ENCODE data around the gene KPNA2.
"Not testable (repeated sequence)": the region's sequence is repeated elsewhere in the genome, so short reads cannot be mapped to it uniquely, and the experiment has no call there.

The KPNA2 gene

DNA sequence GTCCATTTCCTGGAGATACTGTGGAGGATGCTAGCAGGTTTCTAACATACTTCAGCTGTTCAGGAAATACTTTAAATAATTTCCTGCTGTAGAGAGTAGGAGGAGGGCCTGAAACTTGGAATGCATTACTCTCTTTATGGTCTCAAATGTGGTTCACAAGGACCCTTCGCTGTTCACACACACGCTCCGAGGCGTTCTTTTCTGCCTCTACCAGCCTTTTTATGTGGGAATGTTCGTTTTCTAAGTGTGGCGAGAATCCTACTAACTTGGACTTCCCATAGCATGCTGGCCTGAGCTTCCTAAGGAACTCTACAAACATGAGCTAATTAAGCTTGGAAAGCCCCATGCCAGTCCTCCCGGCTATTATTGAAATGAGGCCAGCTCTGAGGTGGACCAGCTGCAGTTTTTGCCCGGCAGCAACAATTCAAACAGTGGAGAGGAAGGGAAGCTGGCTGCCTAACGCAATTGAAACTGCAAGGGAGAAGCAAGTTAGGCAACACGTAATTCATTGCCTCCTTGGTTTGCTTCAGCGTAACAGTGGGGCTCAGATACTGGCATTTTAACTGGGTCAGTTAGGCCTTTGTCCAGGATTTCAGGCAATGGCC lies 18.9 kb downstream of the KPNA2 start:
- H3K9me3 ChIP-seq (ENCODE audit: control insufficient read depth, low read length), result no peaks in the 10 kb centered on the region
- no peak overlapping the region for H3K27ac ChIP-seq (ENCODE audit: insufficient read depth, low read depth, low read length, poor library complexity, severe bottlenecking)
- H3K4me3 ChIP-seq (ENCODE audit: insufficient read depth, low read depth, low read length), result no peak overlapping the region
- H3K4me1 ChIP-seq (ENCODE audit: control insufficient read depth, insufficient read depth, low read length), result no peaks in the 10 kb centered on the region
- no peaks in the 10 kb centered on the region for H3K27me3 ChIP-seq (ENCODE audit: control insufficient read depth, insufficient read depth, low read length, poor library complexity, severe bottlenecking)
- WGBS, 2 experiments, result 83 to 85% methylated on average over 11 of the region's 11 CpGs
- no peaks in the 10 kb centered on the region for H3K36me3 ChIP-seq (ENCODE audit: control insufficient read depth, insufficient read depth, low read length)

DNA sequence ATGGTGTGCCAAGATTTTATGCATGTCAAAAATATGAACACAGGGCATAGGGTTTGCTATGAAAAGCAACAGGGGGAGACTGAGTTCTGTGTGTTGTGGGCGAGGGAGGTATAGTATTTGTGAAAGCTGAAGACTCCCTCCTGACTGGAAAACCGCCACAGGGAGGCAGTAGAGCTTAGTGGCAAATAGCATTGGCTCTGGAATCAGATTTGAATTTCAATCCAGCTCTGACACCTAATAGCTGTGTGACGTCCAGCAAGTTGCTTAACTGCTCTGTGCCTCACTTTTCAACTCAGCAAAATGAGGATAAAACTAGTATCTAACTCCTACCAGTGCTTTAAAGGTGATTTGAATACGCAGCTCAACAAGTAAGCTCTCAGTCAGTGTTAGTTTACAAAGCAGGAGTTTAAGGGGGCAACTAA lies 22.0 kb downstream of the KPNA2 start:
- H3K4me1 ChIP-seq (ENCODE audit: control insufficient read depth, insufficient read depth, low read length), result no peaks in the 10 kb centered on the region
- no peaks in the 10 kb centered on the region for H3K27me3 ChIP-seq (ENCODE audit: control insufficient read depth, insufficient read depth, low read length, poor library complexity, severe bottlenecking)
- no peaks in the 10 kb centered on the region for H3K36me3 ChIP-seq (ENCODE audit: control insufficient read depth, insufficient read depth, low read length)
- WGBS, 2 experiments, result 50 to 51% methylated on average over 4 of the region's 4 CpGs
- no peaks in the 10 kb centered on the region for H3K9me3 ChIP-seq (ENCODE audit: control insufficient read depth, low read length)
- no peak overlapping the region for H3K4me3 ChIP-seq (ENCODE audit: insufficient read depth, low read depth, low read length)
- H3K27ac ChIP-seq (ENCODE audit: insufficient read depth, low read depth, low read length, poor library complexity, severe bottlenecking), result no peak overlapping the region

DNA sequence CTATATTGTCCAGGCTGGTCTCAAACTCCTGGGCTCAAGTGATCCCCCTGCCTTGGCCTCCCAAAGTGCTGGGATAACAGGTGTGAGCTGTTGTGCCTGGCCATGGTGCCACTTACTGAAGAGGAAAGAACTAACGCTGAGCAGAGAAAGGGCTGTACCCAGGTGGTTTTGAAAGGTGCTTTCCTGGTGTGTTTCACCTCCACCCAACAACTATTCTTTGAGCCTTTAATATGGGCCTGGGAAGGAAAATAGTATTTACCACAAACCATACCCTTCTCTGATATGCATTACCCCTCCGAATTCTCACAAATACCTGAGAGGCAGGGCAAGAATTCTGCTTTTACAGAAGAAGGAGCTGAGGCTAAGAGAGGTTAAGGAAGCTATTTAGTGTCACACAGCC lies 24.8 kb downstream of the KPNA2 start:
- H3K4me3 ChIP-seq (ENCODE audit: insufficient read depth, low read depth, low read length), result no peak overlapping the region
- H3K9me3 ChIP-seq (ENCODE audit: control insufficient read depth, low read length), result no peaks in the 10 kb centered on the region
- no peaks in the 10 kb centered on the region for H3K27me3 ChIP-seq (ENCODE audit: control insufficient read depth, insufficient read depth, low read length, poor library complexity, severe bottlenecking)
- WGBS, 2 experiments, result 88 to 94% methylated on average over 1 to 2 of the region's 2 CpGs
- no peaks in the 10 kb centered on the region for H3K36me3 ChIP-seq (ENCODE audit: control insufficient read depth, insufficient read depth, low read length)
- no peaks in the 10 kb centered on the region for H3K4me1 ChIP-seq (ENCODE audit: control insufficient read depth, insufficient read depth, low read length)
- H3K27ac ChIP-seq (ENCODE audit: insufficient read depth, low read depth, low read length, poor library complexity, severe bottlenecking), result no peak overlapping the region

DNA sequence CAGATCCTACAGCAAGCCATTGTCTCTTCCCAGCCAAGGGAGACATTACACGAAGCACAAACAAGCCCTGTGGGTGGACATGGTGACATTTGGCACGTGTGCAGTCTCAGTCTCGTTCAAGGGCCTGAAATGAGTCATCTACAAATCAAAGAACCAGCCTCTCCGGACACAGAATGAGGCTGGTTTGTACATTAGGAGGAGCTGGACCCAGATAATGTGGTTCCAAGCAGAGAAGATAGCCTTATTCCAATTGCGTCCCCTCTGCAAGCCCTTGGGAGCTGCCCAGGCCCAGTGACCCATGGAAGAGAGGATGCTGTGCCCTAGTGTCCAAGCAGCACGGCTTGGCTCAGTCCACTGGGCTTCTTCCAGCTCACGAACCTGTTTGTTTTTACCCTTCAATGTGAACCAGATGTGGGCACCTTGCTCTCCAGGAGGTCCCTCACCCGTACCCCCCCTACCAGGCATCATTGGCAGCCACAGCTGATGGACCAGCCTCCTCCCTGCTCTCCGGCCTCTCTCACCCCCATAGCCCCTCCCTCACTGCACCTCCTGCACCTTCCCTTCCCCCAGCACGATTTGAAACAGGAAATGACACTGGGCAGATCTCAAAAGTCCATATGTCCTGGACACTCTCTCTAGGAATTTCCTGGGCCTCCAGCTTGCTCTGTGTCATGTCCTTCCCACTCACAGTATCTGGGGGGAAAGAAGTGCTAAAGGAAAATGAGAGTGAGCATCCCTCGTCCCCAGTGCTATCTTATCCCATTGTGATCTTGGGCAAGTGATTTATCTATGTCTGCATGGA lies 26.2 kb downstream of the KPNA2 start:
- H3K27me3 ChIP-seq (ENCODE audit: control insufficient read depth, insufficient read depth, low read length, poor library complexity, severe bottlenecking), result no peaks in the 10 kb centered on the region
- no peak overlapping the region for H3K27ac ChIP-seq (ENCODE audit: insufficient read depth, low read depth, low read length, poor library complexity, severe bottlenecking)
- H3K4me3 ChIP-seq (ENCODE audit: insufficient read depth, low read depth, low read length), result no peak overlapping the region
- H3K4me1 ChIP-seq (ENCODE audit: control insufficient read depth, insufficient read depth, low read length), result no peaks in the 10 kb centered on the region
- 81 to 85% methylated on average over 11 of the region's 11 CpGs for WGBS, 2 experiments
- no peaks in the 10 kb centered on the region for H3K36me3 ChIP-seq (ENCODE audit: control insufficient read depth, insufficient read depth, low read length)
- no peaks in the 10 kb centered on the region for H3K9me3 ChIP-seq (ENCODE audit: control insufficient read depth, low read length)

DNA sequence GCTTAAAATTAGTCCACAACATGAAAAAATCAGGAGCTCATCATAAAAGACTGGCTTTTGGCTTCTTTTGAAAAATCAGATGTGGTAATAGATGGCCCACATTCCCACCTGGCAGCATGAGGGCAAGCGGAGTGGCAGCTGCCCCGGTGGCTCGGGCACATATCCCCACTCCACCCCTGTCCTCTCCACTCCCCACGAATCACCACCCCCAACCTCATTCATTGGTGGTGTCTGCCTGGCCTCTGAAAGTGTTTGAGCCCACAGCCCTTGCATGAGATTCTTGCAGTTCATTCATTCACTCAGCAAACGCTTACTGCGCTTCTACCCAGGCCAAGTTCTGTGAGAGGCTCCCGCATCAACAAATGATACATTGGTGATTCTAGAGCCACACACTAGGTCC lies 29.8 kb downstream of the KPNA2 start:
- not testable (repeated sequence) for H3K36me3 ChIP-seq (ENCODE audit: control insufficient read depth, insufficient read depth, low read length); H3K4me3 ChIP-seq (ENCODE audit: insufficient read depth, low read depth, low read length); H3K27ac ChIP-seq (ENCODE audit: insufficient read depth, low read depth, low read length, poor library complexity, severe bottlenecking); H3K27me3 ChIP-seq (ENCODE audit: control insufficient read depth, insufficient read depth, low read length, poor library complexity, severe bottlenecking); H3K4me1 ChIP-seq (ENCODE audit: control insufficient read depth, insufficient read depth, low read length); H3K9me3 ChIP-seq (ENCODE audit: control insufficient read depth, low read length)
- 80 to 81% methylated on average over 7 of the region's 7 CpGs for WGBS, 2 experiments

DNA sequence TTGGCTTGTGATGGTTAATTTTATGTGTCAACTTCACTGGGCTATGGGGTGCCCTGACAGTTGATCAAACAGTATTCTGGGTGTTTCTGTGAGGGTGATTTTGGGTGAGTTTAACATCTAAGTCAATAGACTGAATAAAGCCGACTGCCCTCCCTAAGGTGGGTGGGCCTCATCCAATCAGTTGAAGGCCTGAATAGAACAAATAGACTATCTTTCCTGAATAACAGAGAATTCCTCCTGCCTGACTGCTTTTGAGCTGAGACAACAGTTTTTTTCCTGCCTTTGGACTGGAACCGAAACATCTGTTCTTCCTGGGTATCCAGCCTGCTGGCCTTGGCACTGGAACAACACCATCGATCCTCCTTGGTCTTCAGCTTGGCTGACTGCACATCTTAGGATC lies 33.0 kb downstream of the KPNA2 start:
- 90 to 92% methylated on average over 3 of the region's 3 CpGs for WGBS, 2 experiments
- not testable (repeated sequence) for H3K4me3 ChIP-seq (ENCODE audit: insufficient read depth, low read depth, low read length); H3K27ac ChIP-seq (ENCODE audit: insufficient read depth, low read depth, low read length, poor library complexity, severe bottlenecking)

DNA sequence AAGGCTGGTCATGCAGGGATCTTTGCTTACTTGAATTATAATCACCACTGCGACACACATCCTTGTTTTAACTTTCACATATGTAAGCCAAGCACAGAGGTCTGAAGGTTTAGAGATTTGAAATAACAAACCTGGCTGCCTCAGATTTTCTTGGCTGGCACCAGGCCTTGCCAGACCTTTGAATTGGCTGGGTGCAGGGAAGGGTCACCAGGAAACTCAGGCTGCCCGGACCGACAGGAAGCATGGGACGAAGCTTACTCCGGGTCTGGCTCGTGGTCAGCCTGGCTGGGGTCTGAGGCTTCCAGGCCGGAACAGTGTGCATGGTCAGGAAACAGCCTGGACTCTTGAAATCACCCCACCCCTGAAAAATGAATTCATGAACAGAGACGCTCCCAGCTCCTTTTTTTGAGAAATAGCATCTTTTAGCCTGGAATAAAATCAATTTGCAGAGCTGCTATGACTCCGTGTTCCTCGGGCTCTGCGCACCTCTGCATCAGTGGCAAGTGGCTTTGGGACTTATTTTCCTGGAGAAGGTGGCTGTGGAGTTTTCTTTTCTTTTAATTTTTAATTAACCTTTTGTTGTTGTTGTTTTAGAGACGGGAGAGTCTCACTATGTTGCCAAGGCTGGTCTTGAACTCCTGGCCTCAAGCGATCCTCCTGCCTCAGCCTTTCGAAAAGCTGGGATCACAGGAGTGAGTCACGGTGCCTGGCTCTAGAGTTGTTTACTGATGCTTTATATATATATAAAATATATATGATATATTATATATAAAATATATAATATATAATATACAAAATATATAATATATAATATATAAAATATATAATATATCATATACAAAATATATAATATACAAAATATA lies 35.3 kb downstream of the KPNA2 start:
- not testable (repeated sequence) for H3K27me3 ChIP-seq (ENCODE audit: control insufficient read depth, insufficient read depth, low read length, poor library complexity, severe bottlenecking); H3K4me3 ChIP-seq (ENCODE audit: insufficient read depth, low read depth, low read length); H3K9me3 ChIP-seq (ENCODE audit: control insufficient read depth, low read length); H3K36me3 ChIP-seq (ENCODE audit: control insufficient read depth, insufficient read depth, low read length); H3K27ac ChIP-seq (ENCODE audit: insufficient read depth, low read depth, low read length, poor library complexity, severe bottlenecking); H3K4me1 ChIP-seq (ENCODE audit: control insufficient read depth, insufficient read depth, low read length)
- 87 to 91% methylated on average over 13 of the region's 15 CpGs for WGBS, 2 experiments

More for the DNA sequence above, 33.0 kb downstream of the KPNA2 start:
- not testable (repeated sequence) for H3K27me3 ChIP-seq (ENCODE audit: control insufficient read depth, insufficient read depth, low read length, poor library complexity, severe bottlenecking); H3K36me3 ChIP-seq (ENCODE audit: control insufficient read depth, insufficient read depth, low read length); H3K4me1 ChIP-seq (ENCODE audit: control insufficient read depth, insufficient read depth, low read length); H3K9me3 ChIP-seq (ENCODE audit: control insufficient read depth, low read length)

DNA sequence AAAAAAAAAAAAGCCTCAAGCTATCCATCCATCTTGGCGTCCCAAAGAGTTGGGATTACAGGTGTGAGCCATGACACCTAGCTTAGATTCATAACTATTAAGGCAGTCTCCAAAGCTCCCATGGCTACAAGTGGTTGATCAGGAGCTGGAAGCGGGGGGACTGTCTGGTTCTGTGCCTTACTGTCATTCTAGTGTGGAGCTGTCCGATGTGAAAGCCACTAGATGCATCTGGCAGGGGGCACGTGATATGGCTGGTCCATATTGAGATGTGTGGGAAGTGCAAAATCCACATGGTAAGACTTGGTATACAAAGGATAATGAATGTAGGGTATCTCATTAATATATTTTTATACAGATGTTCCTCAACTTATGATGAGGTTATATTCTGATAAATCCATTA lies 38.7 kb downstream of the KPNA2 start:
- 90 to 94% methylated on average over 4 of the region's 4 CpGs for WGBS, 2 experiments

DNA sequence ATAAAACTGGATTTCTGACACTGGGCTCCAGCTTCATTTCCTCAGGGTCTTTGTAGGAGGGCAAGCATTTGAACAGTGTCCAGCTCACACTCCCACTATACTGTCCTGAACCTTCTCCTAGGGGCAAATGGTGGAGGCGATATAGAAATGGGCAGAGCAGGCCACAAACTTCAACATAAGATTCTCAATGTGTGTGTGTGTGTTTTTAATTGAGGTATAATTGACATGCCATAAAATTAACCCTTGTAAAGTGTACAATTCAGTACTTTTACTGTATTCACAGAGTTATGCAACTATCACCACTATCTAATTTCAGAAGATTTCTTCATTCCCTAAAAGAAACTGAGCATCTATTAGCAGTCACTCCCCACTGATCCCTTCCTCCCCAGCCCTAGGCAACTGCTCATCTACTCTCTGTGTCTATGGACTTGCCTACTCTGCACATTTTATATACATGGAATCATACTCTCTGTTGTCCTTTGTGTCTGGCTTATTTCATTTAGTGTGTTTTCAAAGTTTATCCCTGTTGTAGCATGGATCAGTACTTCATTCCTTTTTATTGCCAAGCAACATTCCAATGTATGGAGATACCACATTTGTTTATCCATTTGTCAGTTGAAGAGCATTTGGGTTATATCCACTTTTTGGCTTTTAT lies 40.5 kb downstream of the KPNA2 start:
- H3K9me3 ChIP-seq (ENCODE audit: control insufficient read depth, low read length); H3K4me3 ChIP-seq (ENCODE audit: insufficient read depth, low read depth, low read length); H3K27me3 ChIP-seq (ENCODE audit: control insufficient read depth, insufficient read depth, low read length, poor library complexity, severe bottlenecking); H3K36me3 ChIP-seq (ENCODE audit: control insufficient read depth, insufficient read depth, low read length); H3K27ac ChIP-seq (ENCODE audit: insufficient read depth, low read depth, low read length, poor library complexity, severe bottlenecking); H3K4me1 ChIP-seq (ENCODE audit: control insufficient read depth, insufficient read depth, low read length): not testable (repeated sequence)
- 100% methylated on average over 1 of the region's 1 CpG; no CpG with 5 or more reads in 1 of the 2 experiments for WGBS, 2 experiments

More for the DNA sequence above, 38.7 kb downstream of the KPNA2 start:
- Histone ChIP-seq H3K27ac (ENCODE audit: insufficient read depth, low read depth, low read length, poor library complexity, severe bottlenecking) (no peak overlapping the region), H3K4me1 (ENCODE audit: control insufficient read depth, insufficient read depth, low read length) (no peaks in the 10 kb centered on the region), H3K4me3 (ENCODE audit: insufficient read depth, low read depth, low read length) (no peak overlapping the region), H3K27me3 (ENCODE audit: control insufficient read depth, insufficient read depth, low read length, poor library complexity, severe bottlenecking) (no peaks in the 10 kb centered on the region), H3K36me3 (ENCODE audit: control insufficient read depth, insufficient read depth, low read length) (no peaks in the 10 kb centered on the region), H3K9me3 (ENCODE audit: control insufficient read depth, low read length) (no peaks in the 10 kb centered on the region)

DNA sequence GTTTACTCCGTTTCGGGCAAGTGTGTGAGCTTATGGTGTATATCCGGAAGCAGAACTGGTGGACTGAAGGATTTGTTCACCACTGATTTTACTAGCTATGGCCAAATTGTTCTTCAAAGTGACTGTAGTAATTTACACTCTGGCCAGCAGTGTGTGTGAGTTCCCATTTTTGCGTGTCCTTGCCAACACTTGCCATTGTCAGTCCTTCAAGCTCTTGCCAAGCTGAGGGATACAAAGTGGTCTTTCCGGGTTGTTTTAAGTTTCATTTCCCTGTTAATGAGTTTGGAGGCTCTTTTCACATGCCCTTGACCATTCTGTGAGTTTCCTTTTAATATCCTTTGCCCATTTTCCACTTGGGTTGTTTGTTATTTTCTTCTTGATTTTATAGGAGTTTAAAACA lies 42.0 kb downstream of the KPNA2 start:
- not testable (repeated sequence) for H3K4me1 ChIP-seq (ENCODE audit: control insufficient read depth, insufficient read depth, low read length); H3K9me3 ChIP-seq (ENCODE audit: control insufficient read depth, low read length); H3K36me3 ChIP-seq (ENCODE audit: control insufficient read depth, insufficient read depth, low read length); H3K27ac ChIP-seq (ENCODE audit: insufficient read depth, low read depth, low read length, poor library complexity, severe bottlenecking); H3K27me3 ChIP-seq (ENCODE audit: control insufficient read depth, insufficient read depth, low read length, poor library complexity, severe bottlenecking); H3K4me3 ChIP-seq (ENCODE audit: insufficient read depth, low read depth, low read length)
- WGBS, 2 experiments, result 91 to 100% methylated on average over 1 to 3 of the region's 5 CpGs
